Fibroblast of the aortic adventitia (primary cell): ENCODE measurements around the gene NEU4. TPM values are rescaled to one million over a fixed set of nuclear protein-coding genes. Genes with fewer than 3 reads are reported as not detected.

Experiments
- DNase-seq: peaks from one replicate; pipeline ENCODE4 v3.0.0-alpha.2; 2010; ENCODE audit warnings: low read depth
- H3K4me3 ChIP-seq: 2 replicates; pipeline ENCODE4 v1.5.1; 2011; ENCODE audit warnings: low read depth, mild to moderate bottlenecking, control low read depth, low read length, moderate library complexity
- total RNA-seq: library from RNA; depleted of rRNA; stranded (reverse); fragments of >200 nt; gene quantifications from 2 replicates; pipeline ENCODE4 v1.2.3, GENCODE V29; 2012; ENCODE audit warnings: low replicate concordance
- TF ChIP-seq, protein P1 (sequence below): IDR thresholded peaks from 2 replicates; pipeline ENCODE4 v1.5.1; 2011; ENCODE audit warnings: mild to moderate bottlenecking, low read length, control low read depth, inconsistent platforms; ENCODE audit not compliant: insufficient read depth

The NEU4 gene
- total RNA-seq, 1 donor = not detected

DNA sequence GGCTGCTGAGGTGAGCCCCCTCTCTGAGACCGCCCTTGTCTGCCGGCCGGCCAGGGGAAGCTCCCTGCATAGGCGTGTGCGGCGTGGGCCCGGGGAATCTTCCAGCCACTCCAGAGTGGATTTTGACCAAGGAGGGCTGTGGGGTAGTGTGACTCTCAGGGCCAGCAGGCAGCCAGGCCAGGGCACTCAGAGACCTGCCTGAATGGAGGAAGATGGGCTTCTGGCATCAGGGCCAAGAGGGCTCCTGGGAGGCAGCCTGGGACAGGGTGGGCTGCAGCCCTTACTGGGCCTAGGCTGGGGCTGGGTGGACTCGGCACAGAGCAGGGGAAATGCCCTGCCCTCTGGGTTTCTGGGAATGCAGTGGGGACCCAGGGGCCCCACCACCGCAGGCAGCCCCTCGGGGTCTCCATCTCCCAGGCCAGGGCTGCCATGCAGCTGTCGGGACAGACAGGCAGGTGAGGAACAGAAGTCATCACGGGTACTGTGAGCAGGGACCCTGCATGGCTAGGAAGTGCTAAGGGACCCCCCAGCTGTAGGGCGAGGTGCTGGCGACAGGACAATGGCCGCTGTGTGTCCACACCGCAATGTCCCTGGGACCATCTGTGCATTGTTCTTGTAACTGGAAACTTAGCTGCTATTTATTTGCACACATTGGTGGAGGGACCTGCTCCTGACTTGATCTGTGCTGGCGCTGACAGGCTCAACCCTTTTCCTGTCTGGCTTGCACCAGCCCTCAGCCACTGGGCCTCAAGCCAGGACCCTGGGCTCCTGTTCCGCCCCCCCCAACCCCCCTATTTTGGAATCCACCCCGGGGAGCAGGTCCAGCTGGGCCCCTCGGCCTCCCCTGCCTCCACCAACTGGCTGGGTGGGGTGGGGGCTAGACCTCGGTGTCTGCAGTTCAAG, 45.6 kb downstream of the NEU4 start:
- DNase-seq = no peak
- TF ChIP-seq, protein P1, sequence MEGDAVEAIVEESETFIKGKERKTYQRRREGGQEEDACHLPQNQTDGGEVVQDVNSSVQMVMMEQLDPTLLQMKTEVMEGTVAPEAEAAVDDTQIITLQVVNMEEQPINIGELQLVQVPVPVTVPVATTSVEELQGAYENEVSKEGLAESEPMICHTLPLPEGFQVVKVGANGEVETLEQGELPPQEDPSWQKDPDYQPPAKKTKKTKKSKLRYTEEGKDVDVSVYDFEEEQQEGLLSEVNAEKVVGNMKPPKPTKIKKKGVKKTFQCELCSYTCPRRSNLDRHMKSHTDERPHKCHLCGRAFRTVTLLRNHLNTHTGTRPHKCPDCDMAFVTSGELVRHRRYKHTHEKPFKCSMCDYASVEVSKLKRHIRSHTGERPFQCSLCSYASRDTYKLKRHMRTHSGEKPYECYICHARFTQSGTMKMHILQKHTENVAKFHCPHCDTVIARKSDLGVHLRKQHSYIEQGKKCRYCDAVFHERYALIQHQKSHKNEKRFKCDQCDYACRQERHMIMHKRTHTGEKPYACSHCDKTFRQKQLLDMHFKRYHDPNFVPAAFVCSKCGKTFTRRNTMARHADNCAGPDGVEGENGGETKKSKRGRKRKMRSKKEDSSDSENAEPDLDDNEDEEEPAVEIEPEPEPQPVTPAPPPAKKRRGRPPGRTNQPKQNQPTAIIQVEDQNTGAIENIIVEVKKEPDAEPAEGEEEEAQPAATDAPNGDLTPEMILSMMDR = no peak
- no peak overlapping the region for H3K4me3 ChIP-seq

DNA sequence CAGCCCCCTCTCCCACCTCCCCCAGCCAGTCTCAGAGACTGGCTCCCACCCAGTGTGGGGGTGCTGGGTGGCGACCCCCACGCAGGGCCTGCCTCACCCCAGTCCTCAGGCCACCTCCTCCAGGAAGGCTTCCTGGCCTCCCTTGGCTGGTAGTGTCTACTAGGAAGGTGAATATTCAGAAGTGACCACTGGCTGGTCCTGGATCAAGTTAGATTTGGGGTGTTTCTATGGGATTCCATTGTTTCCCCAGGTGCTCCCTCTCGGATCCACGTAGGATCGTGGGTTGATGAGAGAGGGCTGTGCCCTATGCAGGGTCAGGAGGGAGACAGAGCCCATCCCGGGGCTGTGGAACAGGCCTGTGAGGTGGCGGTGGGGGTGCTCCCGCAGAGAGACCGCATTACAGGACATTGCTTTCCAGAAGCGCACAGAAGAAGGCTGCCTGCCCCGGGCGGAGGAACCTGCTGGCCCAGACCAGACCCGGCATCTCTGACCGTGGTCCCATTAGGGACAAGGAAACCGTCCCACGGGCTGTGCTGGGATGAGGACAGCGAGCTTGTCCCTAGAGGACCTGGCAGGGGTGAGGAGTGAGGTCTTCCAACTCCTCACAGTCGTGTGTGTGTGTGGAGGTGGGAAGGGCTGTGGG, 46.4 kb downstream of the NEU4 start:
- no peak overlapping the region for H3K4me3 ChIP-seq
- DNase-seq = no peak
- TF ChIP-seq, protein P1 = no peak

DNA sequence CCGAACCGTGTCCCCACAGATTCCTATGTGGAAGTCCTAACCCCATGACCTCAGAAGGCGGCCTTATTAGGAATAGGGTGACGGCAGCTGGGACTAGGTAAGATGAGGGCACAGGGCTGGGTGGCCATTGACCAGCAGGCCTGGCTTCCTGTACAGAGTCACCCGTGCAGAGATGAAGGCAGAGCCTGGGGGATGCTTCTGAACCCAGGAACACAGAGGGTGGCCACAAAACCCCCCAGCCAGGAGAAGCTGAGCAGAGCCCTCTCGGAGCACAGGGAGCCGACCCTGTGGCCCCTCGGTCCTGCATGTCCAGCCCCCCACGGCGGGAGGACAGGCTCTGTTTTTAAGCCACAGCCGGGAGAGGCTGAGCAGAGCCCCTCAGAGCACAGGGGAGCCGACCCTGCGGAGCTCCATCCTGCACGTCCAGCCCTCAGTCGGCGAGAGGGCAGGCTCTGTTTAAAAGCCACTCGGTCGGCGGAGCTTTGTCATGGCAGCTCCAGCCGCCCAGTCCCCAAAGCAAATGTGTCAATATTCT, 47.0 kb downstream of the NEU4 start:
- TF ChIP-seq, protein P1 = no peak
- no peak overlapping the region for H3K4me3 ChIP-seq
- no peak for DNase-seq

DNA sequence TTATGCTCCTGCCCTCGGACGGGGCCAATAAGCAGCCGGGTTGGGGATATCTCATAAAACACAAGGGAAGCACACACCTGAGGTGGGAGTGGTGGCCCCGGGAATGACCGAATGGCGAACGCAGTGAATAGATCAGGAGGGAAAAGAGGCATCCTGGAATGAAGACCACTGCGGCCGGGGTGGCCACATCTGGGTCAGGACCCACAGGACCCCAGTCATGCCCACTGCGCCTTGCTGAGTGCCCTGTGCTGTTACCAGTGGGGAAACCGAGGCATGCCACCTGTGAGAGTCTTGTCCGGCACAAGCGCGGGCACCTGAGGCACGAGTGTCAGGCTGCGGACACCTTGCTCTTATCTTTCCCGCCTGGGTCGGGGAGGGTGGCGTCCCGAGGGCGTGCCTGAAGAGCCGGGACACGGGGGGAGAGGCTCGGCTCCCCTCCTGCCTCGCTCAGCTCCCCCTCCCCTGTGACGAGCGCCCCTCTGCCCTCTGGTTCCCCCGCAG, 48.1 kb downstream of the NEU4 start:
- H3K4me3 ChIP-seq = no peak overlapping the region
- TF ChIP-seq, protein P1 = no peak
- no peak for DNase-seq

- H3K4me3 ChIP-seq = no peak overlapping the region
- DNase-seq = no peak
- TF ChIP-seq, protein P1 = no peak
Measured at GRCh38 chr2:241857572-241858121, 48.7 kb downstream of the NEU4 start.

- no peak for DNase-seq
- TF ChIP-seq, protein P1 = no peak
- peak within 1 kb of the TSS; percentile 22 for H3K4me3 ChIP-seq
Measured at GRCh38 chr2:241858206-241859016, 49.4 kb downstream of the NEU4 start, which contains the start of gene PDCD1. Gene PDCD1, minus strand, starts transcription at chr2:241858894. Its CDS starts 56 bp downstream, at chr2:241858838.
